Peyer's patch (tissue), 4 donors: ENCODE data around the gene ARMC9. TPM values are rescaled to one million over a fixed set of nuclear protein-coding genes. Genes with fewer than 3 reads are reported as not detected.
"Not testable (repeated sequence)": the region's sequence is repeated elsewhere in the genome, so short reads cannot be mapped to it uniquely, and the experiment has no call there.

ENCODE experiments used
- DNase-seq, 3 donors: peaks; one replicate each; pipeline ENCODE4 v3.0.0-alpha.2; 2017 to 2019
- H3K27ac ChIP-seq, 4 donors: fragments of 200-600 bp; sonication (generic); one replicate each; pipeline ENCODE4 v1.5.1; 2016 to 2019
- H3K27me3 ChIP-seq, 2 donors: fragments of 200-600 bp; sonication (generic); one replicate each; pipeline ENCODE4 v1.5.1; 2019
- H3K36me3 ChIP-seq, 3 donors: fragments of 200-600 bp; sonication (generic); one replicate each; pipeline ENCODE4 v1.5.1; 2016 to 2019
- H3K4me1 ChIP-seq, 4 donors: fragments of 200-600 bp; sonication (generic); one replicate each; pipeline ENCODE4 v1.5.1; 2016 to 2019
- H3K4me3 ChIP-seq, 4 donors: fragments of 200-600 bp; sonication (generic); 1 replicate in 3 of 4; 2 replicates in 1 of 4; pipeline ENCODE4 v1.5.1; 2016 to 2019; ENCODE audit warnings: mild to moderate bottlenecking in 1 of 4
- H3K9me3 ChIP-seq, 4 donors: fragments of 200-600 bp; sonication (generic); one replicate each; pipeline ENCODE4 v1.5.1; 2016 to 2019; ENCODE audit warnings: mild to moderate bottlenecking in 1 of 4
- CTCF ChIP-seq, 6 experiments: fragments of 450-650 bp in 4 of 6; fragments of 200-600 bp in 2 of 6; sonication (generic) in 1 of 6; IDR thresholded peaks; one replicate each; pipeline ENCODE4 v1.5.1; 2017 to 2019; ENCODE audit warnings: antibody characterized with exemption in 6 of 6, mild to moderate bottlenecking in 3 of 6, moderate library complexity in 1 of 6
- POLR2A ChIP-seq, 2 donors: fragments of 450-650 bp; IDR thresholded peaks; one replicate each; pipeline ENCODE4 v1.5.1; 2017; ENCODE audit warnings: antibody characterized with exemption in 2 of 2, mild to moderate bottlenecking in 2 of 2, moderate library complexity in 2 of 2
- total RNA-seq, 4 donors: library from RNA; depleted of rRNA; stranded (reverse); fragments of >200 nt; gene quantifications; one replicate each; pipeline ENCODE4 v1.1.0, GENCODE V29; 2016

ARMC9 gene
- total RNA-seq, 4 donors from 2014 or later: 3.3 to 15.7 (median 10.5) TPM

GRCh38 chr2:231374771-231375170 is 176.3 kb downstream of the ARMC9 start:
- DNase-seq: no peak
- H3K4me3 ChIP-seq: no peak overlapping the region
- H3K27ac ChIP-seq: no peak overlapping the region
- H3K9me3 ChIP-seq: no peaks in the 10 kb centered on the region
- peaks cover 0 to 5% (median 0%) of the 10 kb centered on the region in 4 donors for H3K4me1 ChIP-seq
- no peaks in the 10 kb centered on the region for H3K36me3 ChIP-seq
- no peaks in the 10 kb centered on the region for H3K27me3 ChIP-seq
- no peak for TF ChIP-seq CTCF (IDR thresholded peaks at IDR 0.05)
- no peak for TF ChIP-seq POLR2A (IDR thresholded peaks at IDR 0.05)

GRCh38 chr2:231375994-231376615 is 177.7 kb downstream of the ARMC9 start:
- not testable (repeated sequence) for H3K27ac ChIP-seq, H3K27me3 ChIP-seq, H3K4me3 ChIP-seq, H3K36me3 ChIP-seq, H3K4me1 ChIP-seq, DNase-seq, H3K9me3 ChIP-seq

- Histone ChIP-seq H3K4me3 (no peak overlapping the region), H3K27ac (no peak overlapping the region), H3K9me3 (no peaks in the 10 kb centered on the region), H3K27me3 (no peaks in the 10 kb centered on the region), H3K36me3 (no peaks in the 10 kb centered on the region), H3K4me1 (peaks cover 0 to 5% (median 0%) of the 10 kb centered on the region in 4 donors)
- no peak for DNase-seq
- TF ChIP-seq CTCF (IDR thresholded peaks at IDR 0.05) (no peak), POLR2A (IDR thresholded peaks at IDR 0.05) (no peak)
These were observed 178.4 kb downstream of the ARMC9 start for GRCh38 chr2:231376857-231377256.

- H3K9me3 ChIP-seq: no peaks in the 10 kb centered on the region
- peaks cover 0 to 5% (median 0%) of the 10 kb centered on the region in 4 donors for H3K4me1 ChIP-seq
- DNase-seq: peak in 2 of 3 donors; percentile 86 to 91
- peak in 1 of 2 donors; percentile 58 for TF ChIP-seq POLR2A (IDR thresholded peaks at IDR 0.05)
- TF ChIP-seq CTCF (IDR thresholded peaks at IDR 0.05): no peak
- H3K4me3 ChIP-seq: no peak overlapping the region
- no peaks in the 10 kb centered on the region for H3K27me3 ChIP-seq
- H3K27ac ChIP-seq: peak overlapping the region in 3 of 4 donors; percentile 7 to 91 (median 48)
- no peaks in the 10 kb centered on the region for H3K36me3 ChIP-seq
These were observed 179.7 kb downstream of the ARMC9 start for GRCh38 chr2:231378026-231378722.

- DNase-seq: peak in 1 of 3 donors; percentile 64
- H3K9me3 ChIP-seq: peaks cover 0 to 1% (median 0%) of the 10 kb centered on the region in 4 donors
- peaks cover 0 to 5% (median 0%) of the 10 kb centered on the region in 4 donors for H3K4me1 ChIP-seq
- H3K36me3 ChIP-seq: no peaks in the 10 kb centered on the region
- peak overlapping the region in 2 of 4 donors; percentile 48 to 52 for H3K27ac ChIP-seq
- H3K27me3 ChIP-seq: no peaks in the 10 kb centered on the region
- H3K4me3 ChIP-seq: no peak overlapping the region
- TF ChIP-seq POLR2A (IDR thresholded peaks at IDR 0.05): no peak
- no peak for TF ChIP-seq CTCF (IDR thresholded peaks at IDR 0.05)
These were observed 181.1 kb downstream of the ARMC9 start for GRCh38 chr2:231379266-231380215.
